HG03439 (cell line): ENCODE results near the gene NPS.

Source experiments
- ATAC-seq: cut with Tn5 transposase; IDR thresholded peaks from one replicate; pipeline ENCODE4 v1.9.1; 2021; ENCODE audit warnings: mild to moderate bottlenecking, moderate library complexity; ENCODE audit not compliant: unreplicated experiment

The NPS gene

DNA sequence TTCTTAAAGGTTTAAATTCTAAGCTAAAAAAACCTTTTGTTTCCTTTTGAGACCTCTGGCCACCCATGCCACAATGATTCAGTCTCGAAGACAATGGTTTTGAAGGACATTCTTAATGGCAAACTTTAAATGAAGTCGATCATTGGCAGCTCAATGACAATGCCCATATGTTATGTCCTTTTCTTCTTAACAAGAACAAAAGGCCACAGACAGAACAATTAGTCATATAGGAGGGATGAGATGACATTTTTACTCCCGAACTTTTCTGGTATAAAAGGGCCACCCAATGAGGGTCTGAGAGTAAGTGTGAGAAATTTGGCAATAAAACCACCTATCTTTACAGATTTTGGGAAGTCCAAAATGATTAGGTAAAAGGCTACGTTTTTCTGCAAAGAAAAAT is at the start of gene NPS:
Gene NPS (plus strand): TSS at position 301 of the 400 bp plus-strand sequence. CDS start 60 bp downstream, at position 361.
- ATAC-seq = no peak

- no peak for ATAC-seq
Measured at GRCh38 chr10:127500127-127500526, 49.0 kb upstream of the NPS start.

- no peak for ATAC-seq
Measured at GRCh38 chr10:127506094-127506493, 43.0 kb upstream of the NPS start.

GRCh38 chr10:127522298-127522697 is 26.8 kb upstream of the NPS start:
- ATAC-seq = no peak

DNA sequence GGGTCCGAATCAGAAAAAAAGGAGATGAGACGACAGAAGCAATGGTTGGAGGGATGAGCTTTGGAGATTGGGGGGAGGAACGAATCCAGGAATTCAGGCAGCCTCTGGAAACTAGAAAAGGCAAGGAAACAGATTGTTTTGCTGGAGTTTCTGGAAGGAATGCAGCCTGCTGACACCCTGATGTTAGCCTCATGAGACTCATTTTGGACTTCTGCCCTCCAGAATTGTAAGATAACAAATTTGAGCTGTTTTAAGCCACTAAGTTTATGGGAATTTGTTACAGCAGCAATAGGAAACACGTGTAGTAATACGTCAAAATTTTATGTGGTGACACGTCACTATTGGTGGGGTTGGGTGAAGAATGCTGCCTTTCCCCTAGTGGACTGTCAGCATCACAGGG is 25.6 kb upstream of the NPS start:
- ATAC-seq = no peak

DNA sequence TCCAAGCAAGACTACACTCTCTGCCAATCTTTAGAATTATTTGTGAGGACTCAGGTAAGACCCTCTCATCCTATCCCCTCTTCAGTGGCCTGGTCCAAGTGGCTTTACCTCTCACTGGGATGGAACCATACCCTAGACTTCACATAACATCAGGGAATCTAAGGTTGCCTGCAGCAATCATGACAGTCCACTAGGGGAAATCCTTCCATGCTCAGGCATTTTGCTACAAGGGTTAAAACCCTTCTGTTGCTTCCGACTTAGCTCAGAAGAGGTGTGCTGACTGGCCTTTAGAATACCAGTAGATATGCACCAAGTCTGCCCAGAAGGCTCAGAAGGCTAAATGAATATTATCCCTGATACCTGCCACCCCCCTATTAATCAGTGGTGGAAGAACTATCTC is 24.9 kb upstream of the NPS start:
- ATAC-seq = no peak

GRCh38 chr10:127524908-127525665 is 24.0 kb upstream of the NPS start:
- no peak for ATAC-seq

DNA sequence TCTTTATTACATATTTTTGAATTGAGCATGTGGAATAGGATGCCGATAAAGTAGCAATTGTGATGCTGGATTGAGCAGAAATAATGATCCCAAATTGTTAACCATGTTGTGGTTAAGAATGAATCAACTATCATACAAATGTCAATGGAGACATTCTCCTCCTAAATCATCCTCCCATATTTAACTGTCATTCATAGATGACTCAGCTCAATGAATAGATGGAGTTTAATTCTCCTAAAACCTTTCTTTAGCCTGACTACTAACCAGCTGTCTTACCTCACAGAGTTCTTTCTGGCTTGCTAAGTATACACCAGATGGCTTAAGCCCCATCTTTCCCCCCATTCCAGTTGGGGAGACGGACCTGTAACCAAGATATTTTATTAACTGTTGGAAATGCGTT is 23.4 kb upstream of the NPS start:
- no peak for ATAC-seq

- ATAC-seq = no peak
Measured at GRCh38 chr10:127526161-127526560, 22.9 kb upstream of the NPS start.

DNA sequence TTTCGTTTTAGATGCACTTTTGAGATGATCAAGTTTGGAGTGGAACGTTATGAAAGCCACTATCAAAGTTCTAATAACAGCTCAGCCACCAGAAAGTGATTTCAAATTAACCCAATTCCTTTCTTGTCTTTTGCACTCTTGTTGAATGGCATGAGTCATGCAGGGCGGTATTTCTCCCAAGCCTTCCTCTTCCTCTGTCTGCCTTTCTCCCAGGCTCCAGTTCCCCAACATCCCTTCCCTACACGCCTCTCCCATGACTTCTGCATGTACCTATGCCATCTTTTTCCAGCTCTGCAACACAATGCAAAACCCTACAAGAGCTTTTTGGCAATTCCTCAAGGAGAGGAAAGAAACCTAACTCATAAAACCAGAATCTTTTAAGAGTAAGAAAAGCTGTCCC is 21.8 kb upstream of the NPS start:
- ATAC-seq = no peak

DNA sequence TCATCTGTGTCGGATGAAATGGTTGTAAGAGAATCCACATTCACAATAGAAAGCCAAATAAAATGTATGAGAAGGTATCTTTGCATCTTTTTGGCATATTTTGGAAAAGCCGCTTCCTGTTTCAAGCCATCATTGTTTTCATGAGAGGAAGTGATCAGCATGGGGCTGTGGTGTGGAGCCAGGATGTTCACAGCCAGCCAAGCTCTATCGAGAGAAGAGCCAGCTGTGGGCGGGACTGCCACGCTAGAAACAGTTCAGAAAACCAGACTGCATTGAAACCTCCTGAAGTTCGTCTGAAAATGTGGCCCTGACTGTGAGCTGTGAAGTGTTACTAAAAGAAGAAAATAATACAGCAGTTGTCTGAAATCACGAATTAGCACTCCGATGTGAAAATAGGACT is 21.2 kb upstream of the NPS start:
- no peak for ATAC-seq

DNA sequence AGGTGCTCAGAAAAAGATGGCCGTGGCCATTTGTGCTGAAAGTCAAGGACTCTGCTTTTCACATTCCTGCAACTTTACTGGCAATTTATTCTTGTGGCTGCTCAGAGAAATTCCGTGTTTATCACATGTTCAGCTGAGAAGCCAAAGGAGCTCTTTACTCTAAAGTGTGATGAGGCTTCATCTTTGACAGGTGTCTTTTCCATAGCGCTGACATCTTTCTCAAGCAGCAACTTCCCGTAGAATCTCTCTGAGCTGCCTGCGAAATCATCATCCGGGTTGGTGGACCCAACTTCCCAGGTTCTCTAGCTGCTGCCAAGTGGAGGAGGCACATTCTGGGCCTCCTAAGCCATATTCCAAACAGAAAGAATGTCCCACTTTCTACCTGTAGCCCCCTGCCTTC is 16.9 kb upstream of the NPS start:
- ATAC-seq = no peak

DNA sequence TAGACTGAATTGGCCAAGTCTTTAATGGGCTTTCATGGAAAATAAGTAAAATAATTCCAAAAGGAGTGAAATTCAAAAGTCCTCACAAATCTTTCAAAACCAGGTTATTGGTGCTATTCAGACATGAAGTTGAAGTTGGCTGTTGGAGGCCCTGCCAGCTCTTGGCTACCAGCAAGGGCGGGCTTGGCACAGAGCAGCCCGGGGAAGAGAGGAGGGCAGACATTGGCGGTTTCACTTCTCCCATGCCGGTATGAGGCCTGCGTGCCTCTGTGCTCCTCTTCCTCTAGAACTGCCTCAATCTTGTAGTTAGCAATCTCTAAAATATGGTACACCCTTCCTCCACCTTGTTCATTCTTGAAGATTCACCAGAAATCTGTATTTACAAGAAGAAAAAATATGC is 16.4 kb upstream of the NPS start:
- no peak for ATAC-seq

DNA sequence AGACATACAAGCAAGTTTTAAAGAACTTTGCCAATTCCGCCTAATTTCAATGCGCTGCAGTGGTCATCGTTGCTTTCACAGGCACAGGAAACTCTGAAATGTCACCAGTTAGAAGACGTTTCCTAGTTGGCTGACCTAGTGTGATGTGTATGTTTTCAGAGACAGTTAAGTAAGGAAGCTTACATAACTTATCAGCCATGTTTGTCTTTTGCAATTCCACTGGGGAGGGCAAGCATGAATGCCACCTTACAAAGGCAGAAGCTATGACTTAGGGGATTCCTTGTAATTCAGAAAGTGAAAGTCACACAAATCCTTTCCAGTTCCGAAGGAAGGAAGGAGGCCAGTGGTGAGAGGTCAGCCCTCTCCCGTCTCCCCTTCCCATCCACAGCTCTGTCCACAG is 15.0 kb upstream of the NPS start:
- ATAC-seq = no peak

DNA sequence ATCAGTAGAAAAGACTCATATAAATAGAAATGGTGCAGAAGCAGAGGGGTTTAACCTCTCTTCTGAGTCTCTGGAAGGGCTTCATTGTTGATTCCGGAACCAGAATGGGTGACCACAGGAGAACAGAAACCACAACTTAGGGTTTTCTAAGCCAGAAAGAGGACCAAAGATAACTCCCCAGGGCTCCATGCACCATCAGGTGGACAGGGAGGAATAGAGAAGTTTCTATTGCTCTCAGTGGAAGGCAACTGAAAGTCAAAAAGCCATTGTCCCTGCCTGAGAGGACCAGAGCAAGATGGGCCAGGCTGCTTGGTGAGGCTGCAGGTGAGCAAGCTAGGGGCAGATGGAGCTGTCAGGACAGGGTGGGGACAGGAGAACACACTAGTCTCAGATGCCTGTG is 14.6 kb upstream of the NPS start:
- no peak for ATAC-seq

DNA sequence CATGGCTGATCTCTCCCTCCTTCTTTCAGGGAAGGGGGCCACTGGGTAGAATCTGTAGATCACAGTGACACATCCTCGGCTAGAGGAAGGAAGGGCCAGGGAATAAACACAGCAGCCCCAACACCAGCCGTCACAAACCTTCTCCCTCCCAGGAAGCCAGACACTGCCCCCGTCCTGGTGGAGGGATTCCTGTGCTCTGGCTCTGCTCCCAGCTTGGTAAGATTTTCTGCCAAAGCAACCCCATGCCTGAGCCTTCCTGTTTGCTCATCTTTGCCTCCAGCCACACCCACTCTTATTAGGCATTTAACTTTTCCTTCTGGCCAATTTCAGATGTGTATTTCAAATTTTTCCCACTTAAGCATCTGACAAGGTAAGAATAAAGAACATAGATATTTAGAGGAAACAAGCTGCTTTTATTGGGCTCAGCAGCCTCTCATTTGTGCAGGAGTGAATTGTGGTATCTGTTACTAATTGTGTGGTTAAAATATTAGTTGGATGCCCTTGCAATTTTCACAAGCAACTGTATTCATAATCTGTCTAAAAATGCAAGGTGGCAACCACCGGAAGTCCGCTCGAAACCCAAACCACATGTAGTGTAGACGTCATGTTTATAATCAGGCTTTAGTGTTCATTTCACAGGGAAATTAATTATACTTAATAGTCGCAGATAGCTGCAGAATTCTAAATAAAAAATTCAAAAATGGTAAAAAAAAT is 13.2 kb upstream of the NPS start:
- ATAC-seq = no peak

- no peak for ATAC-seq
Measured at GRCh38 chr10:127536972-127537760, 11.9 kb upstream of the NPS start.

- no peak for ATAC-seq
Measured at GRCh38 chr10:127537924-127538323, 11.2 kb upstream of the NPS start.

DNA sequence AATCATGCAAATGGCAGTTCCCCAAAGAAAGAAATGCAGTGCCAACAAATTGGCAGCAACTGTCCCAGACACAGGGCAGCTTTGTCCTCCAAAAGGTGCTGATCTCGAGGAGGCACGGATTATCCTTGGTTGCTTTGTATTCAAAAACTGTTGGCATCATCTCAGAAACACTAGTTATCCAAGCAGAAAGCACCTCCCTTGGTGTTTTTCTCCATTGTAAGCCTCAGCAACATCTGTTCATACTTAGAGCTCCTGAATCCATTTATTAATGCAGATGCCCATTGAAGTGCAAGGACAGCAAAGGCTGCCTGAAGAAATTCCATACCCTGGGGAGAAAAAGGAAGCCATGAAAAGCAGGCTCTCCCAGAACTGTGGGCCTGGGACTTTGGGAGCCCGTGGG is 1.1 kb upstream of the NPS start:
- ATAC-seq = no peak

- no peak for ATAC-seq
Measured at GRCh38 chr10:127550861-127551260, 1.8 kb downstream of the NPS start.

DNA sequence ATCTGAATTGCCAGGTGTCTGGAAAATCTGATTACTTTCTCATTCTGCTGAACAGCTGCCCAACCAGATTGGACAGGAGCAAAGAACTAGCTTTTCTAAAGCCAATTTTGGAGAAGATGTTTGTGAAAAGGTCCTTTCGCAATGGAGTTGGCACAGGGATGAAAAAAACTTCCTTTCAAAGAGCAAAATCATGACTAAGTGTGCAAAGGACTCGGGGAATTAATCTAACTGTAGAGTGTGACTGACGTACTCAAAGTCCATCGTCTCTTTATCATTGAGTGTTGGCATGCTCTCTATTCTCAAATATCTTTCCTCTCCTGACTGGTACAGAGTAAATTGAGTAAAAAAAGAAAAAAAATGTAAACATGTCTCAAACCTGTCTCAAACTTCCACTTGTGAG is 3.3 kb downstream of the NPS start:
- no peak for ATAC-seq

DNA sequence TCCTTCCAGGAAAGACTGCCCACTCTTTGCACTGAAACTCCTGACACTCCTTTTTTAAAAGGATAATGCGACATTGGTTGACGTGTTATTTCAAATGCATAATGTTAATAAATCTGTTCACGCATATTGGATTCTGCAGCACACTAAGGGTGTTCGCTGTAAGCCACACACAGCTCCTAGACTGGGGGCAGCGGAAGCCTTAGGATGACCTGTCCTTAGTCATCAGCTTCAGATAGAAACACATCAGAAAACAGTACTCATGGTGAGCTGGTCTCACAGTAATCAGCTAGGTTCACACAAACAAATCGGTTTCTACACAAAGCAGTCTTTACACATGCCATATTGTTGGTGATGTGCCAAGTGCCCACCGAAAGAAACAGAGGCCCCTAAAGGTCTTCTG is 4.3 kb downstream of the NPS start:
- ATAC-seq = no peak
